Suppressor macrophage (primary cell): Measurements from ENCODE around the gene NET1.

ENCODE experiments used
- DNase-seq, 4 experiments: peaks; one replicate each; pipeline ENCODE4 v3.0.0-alpha.2; 2020 to 2022

The NET1 gene

GRCh38 chr10:5502061-5502521 is 89.7 kb downstream of the NET1 start:
- DNase-seq: no peak

GRCh38 chr10:5502571-5503476 is 90.5 kb downstream of the NET1 start:
- no peak for DNase-seq

- no peak for DNase-seq
Observed at GRCh38 chr10:5503477-5503835, 91.1 kb downstream of the NET1 start.

- DNase-seq: no peak
Observed at GRCh38 chr10:5504146-5505072, 92.1 kb downstream of the NET1 start.

GRCh38 chr10:5506246-5506645 is 93.9 kb downstream of the NET1 start:
- DNase-seq: no peak

GRCh38 chr10:5506751-5507648 is 94.6 kb downstream of the NET1 start:
- DNase-seq: no peak

GRCh38 chr10:5507649-5508131 is 95.3 kb downstream of the NET1 start:
- DNase-seq: no peak

- DNase-seq: no peak
Observed at GRCh38 chr10:5508161-5508604, 95.8 kb downstream of the NET1 start.
